ENCODE data around the gene USE1.

The USE1 gene

GRCh38 chr19:17205237-17206140 lies 9.7 kb upstream of the USE1 start:
- no peak for DNase-seq (ENCODE audit: low read depth)

- no peak for DNase-seq (ENCODE audit: low read depth)
Measured at GRCh38 chr19:17206736-17207581, 8.2 kb upstream of the USE1 start.

- DNase-seq (ENCODE audit: low read depth), result no peak
Measured at GRCh38 chr19:17209126-17210036, 5.8 kb upstream of the USE1 start.

- DNase-seq (ENCODE audit: low read depth), result no peak
Measured at GRCh38 chr19:17210296-17210695, 4.9 kb upstream of the USE1 start.

GRCh38 chr19:17211547-17212446 lies 3.4 kb upstream of the USE1 start:
- no peak for DNase-seq (ENCODE audit: low read depth)

- DNase-seq (ENCODE audit: low read depth), result no peak
Measured at GRCh38 chr19:17213334-17213733, 1.8 kb upstream of the USE1 start.

- no peak for DNase-seq (ENCODE audit: low read depth)
Measured at GRCh38 chr19:17214508-17215126, 540 bp upstream of the USE1 start.

- DNase-seq (ENCODE audit: low read depth), result no peak
Measured at GRCh38 chr19:17216058-17216670, 1.0 kb downstream of the USE1 start.

GRCh38 chr19:17219286-17219685 lies 4.1 kb downstream of the USE1 start:
- DNase-seq (ENCODE audit: low read depth), result no peak

- DNase-seq (ENCODE audit: low read depth), result no peak
Measured at GRCh38 chr19:17220207-17220758, 5.1 kb downstream of the USE1 start.

GRCh38 chr19:17225053-17225452 lies 9.9 kb downstream of the USE1 start:
- DNase-seq (ENCODE audit: low read depth), result no peak

- peak; percentile 84 for DNase-seq (ENCODE audit: low read depth)
Measured at GRCh38 chr19:17226002-17226933, 11.1 kb downstream of the USE1 start, which contains the start of gene OCEL1. Gene OCEL1, plus strand, starts transcription at chr19:17226226. Its CDS starts 22 bp downstream, at chr19:17226248.

GRCh38 chr19:17227798-17228367 lies 12.7 kb downstream of the USE1 start:
- no peak for DNase-seq (ENCODE audit: low read depth)

GRCh38 chr19:17229890-17230289 lies 14.7 kb downstream of the USE1 start:
- DNase-seq (ENCODE audit: low read depth), result no peak

GRCh38 chr19:17232258-17232657 lies 17.1 kb downstream of the USE1 start:
- DNase-seq (ENCODE audit: low read depth), result no peak

- no peak for DNase-seq (ENCODE audit: low read depth)
Measured at GRCh38 chr19:17234911-17235299, 19.7 kb downstream of the USE1 start.

- no peak for DNase-seq (ENCODE audit: low read depth)
Measured at GRCh38 chr19:17235300-17235970, 20.3 kb downstream of the USE1 start.

Data from stimulated activated CD8-positive, alpha-beta memory T cell treated with anti-CD3 and anti-CD28 coated beads, Interleukin-15, amount 100 ng/mL, for 24 hours (primary cell).